Forelimb muscle (tissue), 1 donor: ENCODE measurements around the gene ANLN. TPM values are rescaled to one million over a fixed set of nuclear protein-coding genes. Genes with fewer than 3 reads are reported as not detected.

Experiments used
- DNase-seq: peaks from one replicate; pipeline ENCODE4 v3.0.0-alpha.2; 2013; ENCODE audit warnings: low read depth
- polyA plus RNA-seq: library from polyadenylated mRNA; unstranded; fragments of 120-200 nt; gene quantifications from one replicate; pipeline ENCODE4 v1.2.1, GENCODE V29; 2013; ENCODE audit not compliant: insufficient read length

The ANLN gene, protein sequence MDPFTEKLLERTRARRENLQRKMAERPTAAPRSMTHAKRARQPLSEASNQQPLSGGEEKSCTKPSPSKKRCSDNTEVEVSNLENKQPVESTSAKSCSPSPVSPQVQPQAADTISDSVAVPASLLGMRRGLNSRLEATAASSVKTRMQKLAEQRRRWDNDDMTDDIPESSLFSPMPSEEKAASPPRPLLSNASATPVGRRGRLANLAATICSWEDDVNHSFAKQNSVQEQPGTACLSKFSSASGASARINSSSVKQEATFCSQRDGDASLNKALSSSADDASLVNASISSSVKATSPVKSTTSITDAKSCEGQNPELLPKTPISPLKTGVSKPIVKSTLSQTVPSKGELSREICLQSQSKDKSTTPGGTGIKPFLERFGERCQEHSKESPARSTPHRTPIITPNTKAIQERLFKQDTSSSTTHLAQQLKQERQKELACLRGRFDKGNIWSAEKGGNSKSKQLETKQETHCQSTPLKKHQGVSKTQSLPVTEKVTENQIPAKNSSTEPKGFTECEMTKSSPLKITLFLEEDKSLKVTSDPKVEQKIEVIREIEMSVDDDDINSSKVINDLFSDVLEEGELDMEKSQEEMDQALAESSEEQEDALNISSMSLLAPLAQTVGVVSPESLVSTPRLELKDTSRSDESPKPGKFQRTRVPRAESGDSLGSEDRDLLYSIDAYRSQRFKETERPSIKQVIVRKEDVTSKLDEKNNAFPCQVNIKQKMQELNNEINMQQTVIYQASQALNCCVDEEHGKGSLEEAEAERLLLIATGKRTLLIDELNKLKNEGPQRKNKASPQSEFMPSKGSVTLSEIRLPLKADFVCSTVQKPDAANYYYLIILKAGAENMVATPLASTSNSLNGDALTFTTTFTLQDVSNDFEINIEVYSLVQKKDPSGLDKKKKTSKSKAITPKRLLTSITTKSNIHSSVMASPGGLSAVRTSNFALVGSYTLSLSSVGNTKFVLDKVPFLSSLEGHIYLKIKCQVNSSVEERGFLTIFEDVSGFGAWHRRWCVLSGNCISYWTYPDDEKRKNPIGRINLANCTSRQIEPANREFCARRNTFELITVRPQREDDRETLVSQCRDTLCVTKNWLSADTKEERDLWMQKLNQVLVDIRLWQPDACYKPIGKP
- 18.1 TPM for polyA plus RNA-seq

DNA sequence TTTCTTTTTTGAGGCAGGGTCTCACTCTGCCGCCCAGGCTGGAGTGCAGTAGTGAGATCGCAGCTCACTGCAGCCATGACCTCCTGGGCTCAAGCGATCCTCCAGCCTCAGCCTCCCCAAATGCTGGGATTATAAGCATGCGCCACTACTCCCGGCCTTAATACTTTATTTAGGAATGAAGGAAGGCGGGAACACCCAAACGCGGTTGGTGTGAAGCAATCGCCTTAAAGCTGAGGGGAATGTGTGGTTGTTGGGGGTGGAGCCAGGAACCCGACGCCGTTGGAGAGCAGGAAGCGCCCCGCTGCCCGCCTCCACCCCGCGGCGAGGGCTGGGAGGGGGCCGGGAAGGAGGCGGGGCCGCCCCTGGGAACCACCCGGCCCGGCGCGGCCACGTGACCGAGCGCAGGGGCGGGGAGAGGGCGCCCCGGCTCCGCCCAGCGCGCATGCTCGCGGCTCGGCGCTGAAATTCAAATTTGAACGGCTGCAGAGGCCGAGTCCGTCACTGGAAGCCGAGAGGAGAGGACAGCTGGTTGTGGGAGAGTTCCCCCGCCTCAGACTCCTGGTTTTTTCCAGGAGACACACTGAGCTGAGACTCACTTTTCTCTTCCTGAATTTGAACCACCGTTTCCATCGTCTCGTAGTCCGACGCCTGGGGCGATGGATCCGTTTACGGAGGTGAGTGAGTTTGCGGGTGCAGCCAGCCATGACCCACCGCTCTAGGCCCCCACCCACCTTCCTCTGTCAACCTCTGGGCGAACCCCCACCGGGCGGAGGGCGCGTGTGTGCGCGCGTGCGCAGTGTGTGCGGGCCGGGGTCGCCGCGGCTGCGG lies at the start of gene ANLN:
TSS of gene ANLN (plus strand) at position 492 of the 828 bp plus-strand sequence. CDS start at position 657, 165 bp downstream.
- DNase-seq: peak; percentile 66

DNA sequence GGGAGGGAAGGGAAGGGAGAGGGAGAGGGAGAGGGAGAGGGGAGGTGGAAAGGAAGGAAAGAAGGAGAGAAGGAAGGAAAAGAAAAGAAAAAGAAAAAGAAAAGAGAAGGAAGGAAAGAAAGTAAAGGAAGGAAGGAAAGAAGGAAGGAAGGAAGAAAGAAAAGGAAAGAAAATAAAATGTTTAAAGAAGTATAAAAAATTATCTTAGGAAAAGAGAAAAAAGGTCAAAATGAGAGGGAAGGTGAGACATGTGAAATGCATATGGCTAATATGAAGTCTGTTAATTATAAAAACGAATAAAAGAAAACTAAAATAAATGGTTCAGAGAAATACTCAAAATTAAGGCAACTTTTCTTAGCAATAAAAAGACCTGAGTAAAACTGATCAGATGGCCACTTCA lies 46.1 kb upstream of the ANLN start:
- no peak for DNase-seq

DNA sequence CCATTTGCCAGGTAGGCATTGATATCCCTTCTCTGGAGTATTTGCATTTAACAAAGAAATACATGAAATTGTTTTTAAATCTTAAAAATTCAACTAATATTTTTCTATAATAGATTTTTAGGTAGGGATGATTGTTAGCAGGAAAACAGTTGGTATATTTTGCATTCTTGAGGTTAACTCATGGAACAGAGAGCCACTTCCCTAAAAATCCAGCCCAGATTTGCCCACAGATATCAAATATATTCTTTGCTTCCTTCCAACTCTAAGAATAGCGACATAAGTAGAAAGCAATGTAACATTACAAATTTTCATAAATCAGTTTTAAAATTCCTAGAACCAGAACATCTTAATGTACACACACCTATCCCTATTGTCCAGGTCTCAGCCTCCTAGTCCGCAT lies 45.0 kb upstream of the ANLN start:
- no peak for DNase-seq

DNA sequence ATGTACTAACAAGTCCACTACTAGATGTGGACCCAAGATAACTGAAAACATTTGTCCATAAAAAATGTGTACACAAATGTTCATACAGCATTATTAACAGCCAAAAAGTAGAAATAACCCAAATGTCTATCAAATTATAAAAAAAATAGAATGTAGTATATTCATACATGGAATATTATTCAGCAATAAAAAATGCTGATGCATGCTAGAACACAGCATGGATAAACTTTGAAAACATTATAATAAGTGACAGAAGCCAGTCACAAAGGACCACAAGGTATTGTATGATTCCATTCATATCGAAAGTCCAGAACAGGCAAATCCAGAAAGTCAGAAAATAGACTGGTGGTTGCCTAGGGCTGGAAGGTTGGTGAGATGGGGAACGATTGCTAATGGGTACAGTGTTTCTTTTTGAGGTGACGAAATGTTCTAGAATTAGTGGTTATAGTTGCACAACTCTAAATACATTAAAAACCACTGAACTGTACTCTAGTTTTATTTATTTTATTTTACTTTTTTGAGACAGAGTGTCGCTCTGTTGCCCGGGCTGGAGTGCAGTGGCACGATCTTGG lies 43.3 kb upstream of the ANLN start:
- DNase-seq: no peak

DNA sequence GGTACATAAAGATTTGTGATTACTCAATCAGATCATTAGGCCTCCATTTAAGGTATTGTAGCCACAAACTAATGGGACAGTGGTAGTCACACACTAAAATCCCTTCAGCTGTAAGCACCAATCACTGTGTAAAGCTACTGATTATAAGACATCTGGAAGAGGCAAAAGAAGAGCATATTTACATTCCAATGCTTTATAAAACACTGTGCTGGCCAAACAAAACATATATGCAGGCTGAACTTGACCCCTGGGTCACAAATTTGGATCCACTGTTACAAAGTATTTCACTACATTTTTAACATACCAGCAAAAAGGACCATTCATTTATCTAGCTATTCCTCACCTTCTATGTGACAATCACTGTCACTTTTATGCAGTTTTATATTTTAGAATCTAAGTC lies 41.4 kb upstream of the ANLN start:
- DNase-seq: no peak

DNA sequence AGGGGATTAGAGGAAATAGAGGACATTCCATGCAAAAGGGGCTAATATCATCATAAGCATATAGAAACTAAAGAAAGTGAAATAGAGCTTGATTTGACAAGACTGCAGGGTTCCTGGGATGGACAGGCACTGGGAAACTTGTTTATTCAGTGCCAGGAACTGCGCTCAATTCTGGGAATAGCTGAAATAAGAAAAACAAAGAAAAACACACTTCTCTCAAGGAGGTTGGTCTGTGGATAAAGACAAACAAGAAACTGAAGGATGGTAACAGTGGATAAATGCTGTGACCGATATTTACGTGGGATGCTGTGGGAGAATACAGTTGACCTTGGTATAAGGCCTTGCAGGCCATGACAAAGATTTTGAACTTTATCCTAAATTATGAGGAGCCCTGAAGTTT lies 40.9 kb upstream of the ANLN start:
- DNase-seq: no peak

DNA sequence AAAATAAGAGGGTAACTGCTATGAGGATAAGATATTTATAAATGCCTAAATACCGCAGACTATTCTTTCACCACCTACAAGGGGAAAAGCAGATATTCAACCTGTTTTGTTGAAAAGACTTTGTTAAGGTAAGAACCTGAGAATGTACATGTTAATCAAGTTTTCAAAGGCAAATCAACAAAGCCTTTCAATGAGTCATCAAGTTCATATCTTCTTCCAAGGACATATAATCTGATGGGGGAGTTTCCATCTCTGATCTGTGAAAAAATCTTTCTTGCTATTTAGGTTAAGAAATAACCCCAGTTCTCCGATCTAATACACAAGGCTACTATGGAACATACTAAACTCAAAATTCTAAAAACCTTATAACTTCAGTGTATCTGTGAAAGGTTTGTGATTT lies 40.0 kb upstream of the ANLN start:
- no peak for DNase-seq

DNA sequence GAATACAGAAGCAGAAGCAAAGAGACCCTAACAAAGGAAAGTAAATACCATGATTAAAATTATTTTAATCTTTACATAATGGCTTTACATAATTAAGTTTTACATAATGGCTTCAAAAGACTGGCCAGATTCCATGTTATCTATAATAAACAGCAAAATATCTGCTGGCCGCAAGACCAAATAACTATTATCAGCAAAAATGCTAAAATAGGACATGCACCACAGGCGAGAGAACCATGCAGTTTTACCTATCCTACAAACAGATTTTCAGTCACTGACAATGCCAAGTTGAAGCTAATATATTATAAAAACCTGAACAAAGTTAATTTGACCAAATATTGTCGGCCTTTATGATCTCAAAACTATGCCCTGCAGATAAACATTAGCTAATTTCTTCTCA lies 34.2 kb upstream of the ANLN start:
- DNase-seq: no peak

DNA sequence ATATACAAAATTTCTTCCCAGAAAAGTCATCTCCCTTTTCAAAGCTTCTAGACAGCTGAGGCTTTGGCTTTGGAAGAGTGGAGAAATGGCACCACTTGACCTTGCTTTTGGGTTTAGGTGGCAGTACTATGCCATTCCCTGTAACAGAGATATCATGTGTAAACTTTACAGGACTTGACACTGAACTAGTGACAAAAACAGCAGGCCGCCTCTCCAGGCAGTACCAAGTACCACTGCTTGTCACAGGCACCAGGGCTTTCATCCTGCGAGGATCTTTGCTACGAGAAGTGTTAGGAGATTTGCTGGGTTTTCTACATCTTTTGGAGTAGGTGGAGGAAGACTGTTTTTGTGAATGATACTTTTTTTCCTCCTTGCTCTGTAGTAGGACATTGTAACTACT lies 32.6 kb upstream of the ANLN start:
- DNase-seq: no peak

DNA sequence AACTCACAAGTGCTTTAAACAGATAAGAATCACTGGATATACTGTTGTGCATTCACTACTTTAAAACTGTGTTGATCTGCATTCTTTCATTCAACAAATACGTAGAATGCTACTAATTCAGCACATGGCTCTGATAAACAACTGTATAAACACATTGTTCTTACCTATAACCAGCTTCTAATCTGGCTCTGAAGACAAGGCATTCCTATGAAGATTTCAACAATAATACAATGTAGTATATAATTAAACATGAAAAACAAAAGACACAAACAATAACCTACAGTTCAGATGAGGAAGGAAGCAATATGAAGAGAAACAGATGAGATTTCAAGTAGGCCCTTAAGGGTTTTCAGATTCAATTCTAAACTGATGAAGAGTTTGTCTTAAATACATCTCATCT lies 31.1 kb upstream of the ANLN start:
- DNase-seq: no peak

DNA sequence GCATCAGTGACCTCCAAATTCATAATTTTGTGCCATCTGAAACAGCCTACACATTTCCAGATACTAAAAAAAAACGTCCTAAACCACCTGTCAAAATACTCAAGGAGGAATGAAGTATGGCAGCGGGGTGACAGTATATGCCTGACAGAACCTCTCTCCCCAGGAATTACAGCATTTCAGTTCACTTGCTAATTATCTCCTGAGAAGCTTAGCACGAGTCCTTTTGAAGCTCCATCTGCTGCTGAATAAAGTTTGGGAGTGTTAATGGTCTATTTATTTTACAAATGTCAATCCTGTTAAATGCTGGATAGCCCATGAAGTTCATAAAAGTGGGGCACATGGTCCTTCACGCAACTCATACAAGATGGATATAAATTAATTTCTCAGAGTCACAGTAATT lies 29.4 kb upstream of the ANLN start:
- no peak for DNase-seq

DNA sequence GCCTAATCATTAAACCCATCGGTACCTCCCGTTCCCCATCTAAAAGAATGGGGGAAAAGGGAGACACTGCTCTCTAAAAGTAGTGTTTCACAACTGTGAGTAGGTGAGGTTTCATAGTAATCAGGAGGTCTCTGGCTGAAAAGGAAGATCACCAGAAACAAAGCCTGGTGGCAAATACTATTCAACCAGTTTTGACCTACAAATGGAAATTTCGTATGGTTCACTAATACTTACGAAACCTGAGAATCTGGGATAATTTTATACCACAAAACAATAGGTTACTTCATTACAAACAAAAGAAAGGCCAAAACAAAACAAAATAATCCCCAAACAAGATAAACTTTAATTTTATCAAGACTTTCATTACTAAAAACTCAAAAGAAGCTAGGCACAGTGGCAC lies 28.4 kb upstream of the ANLN start:
- DNase-seq: no peak

DNA sequence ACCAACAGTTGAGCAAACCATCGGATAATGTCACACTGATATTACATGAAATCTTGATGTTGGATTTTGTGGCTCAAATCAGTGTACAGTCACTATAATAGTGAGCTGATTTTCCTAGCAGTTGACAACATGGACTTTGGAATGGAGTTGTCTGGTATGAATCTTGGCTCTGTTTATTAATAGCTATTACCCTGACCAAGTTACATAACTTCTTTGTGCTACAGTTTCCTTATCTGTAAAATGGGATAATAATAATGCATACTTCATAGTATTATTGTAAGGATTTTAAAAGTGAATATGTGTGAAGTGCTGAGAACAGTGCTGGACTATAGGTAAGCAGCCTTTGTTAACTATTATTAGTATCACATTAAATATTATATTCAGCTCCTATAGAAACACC lies 26.1 kb upstream of the ANLN start:
- DNase-seq: no peak

DNA sequence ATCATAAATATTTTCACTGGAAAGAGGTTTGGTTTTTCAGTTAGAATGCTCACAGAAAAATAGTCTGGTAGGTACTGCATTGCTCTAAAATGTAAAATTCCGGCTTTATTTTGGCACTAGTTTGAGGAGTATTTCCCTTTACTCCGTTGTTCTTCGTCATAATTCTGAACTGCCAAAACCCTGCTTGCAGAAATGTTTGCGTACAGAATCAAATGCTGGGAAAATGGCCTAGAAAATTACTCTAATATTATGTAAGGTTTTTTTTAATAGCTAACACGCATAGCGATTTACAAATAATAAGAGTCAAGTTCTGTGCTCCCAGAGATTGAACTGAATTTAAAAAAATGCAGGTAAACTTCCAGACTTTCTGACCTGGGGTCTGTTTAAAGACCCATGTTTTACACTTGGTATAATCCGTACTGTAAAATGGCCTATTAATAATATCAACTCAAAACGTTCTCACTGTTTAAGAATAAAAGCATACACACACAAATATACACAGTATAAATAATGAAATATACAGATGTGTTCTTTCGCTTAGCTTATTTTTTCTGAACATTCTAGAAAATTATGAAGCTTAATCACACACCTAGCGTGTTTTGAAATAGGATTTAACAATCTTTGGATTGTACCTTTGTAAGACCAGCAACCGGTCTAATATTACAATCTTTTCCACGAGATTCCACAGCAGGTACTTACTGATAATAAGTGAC lies 23.5 kb upstream of the ANLN start:
- DNase-seq: no peak

DNA sequence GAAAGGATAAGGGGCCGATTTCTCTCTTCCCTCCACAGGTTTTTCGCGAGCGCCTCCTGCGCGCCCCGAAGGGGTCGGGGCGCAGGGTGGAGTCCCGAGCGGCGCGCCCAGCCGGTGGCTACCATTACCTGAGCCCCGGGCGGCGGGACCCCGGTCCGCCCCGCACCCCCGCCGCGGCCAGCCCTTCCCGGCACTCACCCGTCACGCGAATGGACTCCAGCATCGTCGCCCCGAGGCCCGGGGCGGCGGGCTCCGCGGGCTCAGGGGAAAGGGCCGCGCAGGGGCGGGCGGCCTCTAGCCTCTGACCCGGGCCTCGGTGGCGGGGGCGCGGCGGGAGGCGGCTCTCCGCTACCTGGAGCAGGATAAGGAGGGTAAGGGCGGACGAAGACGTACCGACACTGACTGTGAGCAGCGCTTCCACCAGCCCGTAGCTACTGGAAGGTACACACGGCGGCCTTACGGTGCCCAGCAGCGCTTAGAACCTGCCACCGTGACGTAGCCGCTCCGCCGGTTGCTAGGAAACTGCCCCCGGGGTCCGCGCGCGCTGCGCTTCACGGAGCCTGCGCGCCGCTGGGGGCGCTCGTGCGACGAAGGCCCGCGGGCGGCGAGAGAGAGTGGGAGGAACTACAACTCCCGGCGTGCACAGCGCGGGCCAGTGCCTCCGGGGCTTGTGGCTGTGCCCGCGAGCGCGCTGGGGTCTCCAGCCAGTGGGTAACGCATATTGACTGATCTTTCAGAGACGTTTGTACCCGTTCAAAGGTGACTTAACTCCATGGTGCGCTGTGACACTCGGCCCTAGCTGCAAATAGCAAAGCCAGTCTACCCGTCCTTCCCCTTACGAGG lies 22.7 kb upstream of the ANLN start:
- DNase-seq: peak; percentile 63

DNA sequence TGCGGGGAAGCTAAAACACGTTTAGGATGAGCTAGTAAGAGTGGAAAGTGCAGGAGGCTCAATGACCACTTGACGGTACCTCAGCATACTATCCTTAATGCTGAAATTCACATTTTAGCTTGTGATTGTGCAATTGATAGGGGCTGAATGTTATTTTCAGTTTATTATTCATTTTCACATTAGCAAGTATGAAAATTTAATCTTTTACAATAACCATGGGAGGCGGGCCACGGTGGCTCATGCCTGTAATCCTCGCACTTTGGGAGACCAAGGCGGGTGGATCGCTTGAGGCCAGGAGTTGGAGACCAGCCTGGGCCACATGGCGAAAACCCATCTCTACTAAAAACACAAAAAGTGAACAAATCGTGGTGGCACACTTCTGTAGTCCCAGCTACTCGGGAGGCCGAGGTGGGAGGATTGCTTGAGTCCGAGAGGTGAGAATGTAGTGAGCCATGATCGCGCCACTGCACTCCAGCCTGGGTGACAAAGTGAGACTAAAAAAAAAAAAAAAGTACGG lies 22.0 kb upstream of the ANLN start:
- no peak for DNase-seq

DNA sequence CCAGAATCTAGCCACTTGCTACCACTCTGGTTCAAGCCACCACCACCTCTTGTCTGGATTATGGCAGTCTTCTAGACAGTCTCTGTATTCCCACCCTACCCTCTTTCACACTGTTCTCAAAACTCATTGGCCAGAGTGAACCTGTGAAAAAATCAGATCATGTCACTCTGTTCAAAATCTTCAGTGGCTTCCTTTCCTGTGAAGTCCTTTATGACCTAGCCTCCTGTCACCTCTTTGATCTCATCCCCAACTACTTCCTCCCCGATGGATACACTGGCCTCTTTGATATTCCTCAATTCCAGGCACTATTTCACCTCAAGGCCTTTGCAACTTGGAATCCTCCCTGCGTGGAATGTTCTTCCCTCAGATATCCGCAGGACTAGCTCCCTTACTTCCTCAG lies 21.2 kb upstream of the ANLN start:
- no peak for DNase-seq

DNA sequence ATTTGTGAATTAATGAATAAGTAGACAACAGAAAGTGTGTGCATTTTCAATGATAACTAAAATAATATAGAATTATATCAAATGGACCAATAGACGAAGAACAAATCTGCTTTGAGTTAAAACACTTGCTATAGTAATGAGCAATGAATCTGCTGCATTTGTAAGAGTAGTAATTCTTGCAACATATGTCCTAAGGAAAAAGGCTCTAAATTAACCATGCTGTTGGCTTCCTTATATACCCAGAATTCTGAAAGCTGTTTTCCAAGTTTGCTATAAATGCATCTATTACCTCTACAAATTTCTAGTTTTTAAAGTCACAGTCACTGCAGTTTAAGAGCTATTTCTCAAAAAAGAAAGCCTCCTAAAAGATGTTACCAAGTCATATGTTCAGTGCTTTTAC lies 20.5 kb upstream of the ANLN start:
- DNase-seq: no peak

DNA sequence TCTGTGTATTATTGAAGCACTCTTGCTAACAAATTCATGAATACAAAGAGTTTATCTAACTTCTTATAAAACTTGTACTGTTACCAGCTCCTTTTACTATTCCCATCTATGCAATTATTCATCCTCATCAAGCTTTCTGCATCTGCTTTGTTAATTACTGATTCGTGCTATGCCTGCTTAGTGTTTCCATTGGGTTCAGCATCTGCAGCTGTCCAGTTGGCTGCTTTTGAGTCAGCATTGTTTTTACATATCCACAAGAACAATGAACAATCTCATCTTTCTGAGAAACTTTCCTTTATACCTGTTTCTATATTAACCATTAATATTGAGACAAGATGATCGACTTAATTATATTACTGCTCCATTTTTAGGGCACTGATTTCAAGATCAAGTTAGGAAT lies 19.6 kb upstream of the ANLN start:
- DNase-seq: no peak
